Activated CD4-positive, CD25-positive, alpha-beta regulatory T cell treated with anti-CD3 and anti-CD28 coated beads, Interleukin-2, amount 50 U/mL, for 72 hours (primary cell): ENCODE results near the gene TRIM47.

ENCODE experiments used
- DNase-seq: peaks from one replicate; pipeline ENCODE4 v3.0.0; 2021

The TRIM47 gene

GRCh38 chr17:75906143-75906884 is 27.9 kb upstream of the TRIM47 start:
- DNase-seq = no peak

- peak; percentile 97 for DNase-seq
Observed at GRCh38 chr17:75904749-75905521, 26.6 kb upstream of the TRIM47 start, which contains the start of gene MRPL38. Gene MRPL38 (minus strand): TSS chr17:75904884. CDS start chr17:75904875, 9 bp downstream.

- DNase-seq = no peak
Observed at GRCh38 chr17:75902406-75902805, 24.0 kb upstream of the TRIM47 start.

GRCh38 chr17:75901727-75902126 is 23.3 kb upstream of the TRIM47 start:
- DNase-seq = no peak

- no peak for DNase-seq
Observed at GRCh38 chr17:75900691-75901533, 22.5 kb upstream of the TRIM47 start.

- DNase-seq = no peak
Observed at GRCh38 chr17:75899767-75900468, 21.5 kb upstream of the TRIM47 start.

- DNase-seq = no peak
Observed at GRCh38 chr17:75899353-75899752, 21.0 kb upstream of the TRIM47 start.

- DNase-seq = no peak
Observed at GRCh38 chr17:75898791-75899190, 20.4 kb upstream of the TRIM47 start.

GRCh38 chr17:75898065-75898464 is 19.7 kb upstream of the TRIM47 start:
- DNase-seq = no peak

- DNase-seq = no peak
Observed at GRCh38 chr17:75897160-75898019, 19.0 kb upstream of the TRIM47 start.

GRCh38 chr17:75896415-75897159 is 18.2 kb upstream of the TRIM47 start, which contains the start of gene TRIM65:
Gene TRIM65 (minus strand): TSS chr17:75896951. CDS start chr17:75896937, 14 bp downstream.
- peak; percentile 81 for DNase-seq

- DNase-seq = no peak
Observed at GRCh38 chr17:75895370-75896155, 17.2 kb upstream of the TRIM47 start.

- DNase-seq = no peak
Observed at GRCh38 chr17:75894049-75894733, 15.8 kb upstream of the TRIM47 start.

GRCh38 chr17:75893305-75894048 is 15.1 kb upstream of the TRIM47 start:
- no peak for DNase-seq

GRCh38 chr17:75892556-75893224 is 14.3 kb upstream of the TRIM47 start:
- no peak for DNase-seq

GRCh38 chr17:75891605-75892555 is 13.5 kb upstream of the TRIM47 start:
- no peak for DNase-seq
